NCI-H146 (cell line): ENCODE results near the gene ABCA1.
A peak's percentile ranks its signal among the peaks of the same experiment; 100 is the strongest.

Source experiments
- DNase-seq: peaks from one replicate; lab custom pipeline; 2025; lab: John Stamatoyannopoulos, UW

Gene ABCA1

GRCh38 chr9:104748359-104749031 lies 179.5 kb downstream of the ABCA1 start:
- DNase-seq, result no peak

GRCh38 chr9:104747565-104748358 lies 180.2 kb downstream of the ABCA1 start, which contains the start of gene NIPSNAP3A:
TSS of gene NIPSNAP3A (plus strand) at chr9:104747683. CDS start at chr9:104747793, 110 bp downstream.
- peak; percentile 73 for DNase-seq

DNA sequence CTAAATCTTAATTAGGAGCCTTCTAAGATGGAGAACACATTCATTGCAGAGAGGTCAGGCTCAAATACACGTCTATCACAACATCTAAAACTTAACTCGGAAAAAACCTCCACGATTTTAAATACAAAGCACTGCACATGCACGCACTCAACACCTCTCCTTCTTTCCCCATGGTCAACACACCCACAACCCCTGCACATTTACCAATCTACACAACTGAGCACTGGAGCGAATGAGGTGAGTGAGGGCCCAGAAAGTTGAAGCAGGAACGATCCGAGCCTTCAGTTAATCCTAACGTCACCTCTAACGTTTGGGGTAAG lies 180.8 kb downstream of the ABCA1 start:
- no peak for DNase-seq

GRCh38 chr9:104746798-104747197 lies 181.2 kb downstream of the ABCA1 start:
- no peak for DNase-seq

DNA sequence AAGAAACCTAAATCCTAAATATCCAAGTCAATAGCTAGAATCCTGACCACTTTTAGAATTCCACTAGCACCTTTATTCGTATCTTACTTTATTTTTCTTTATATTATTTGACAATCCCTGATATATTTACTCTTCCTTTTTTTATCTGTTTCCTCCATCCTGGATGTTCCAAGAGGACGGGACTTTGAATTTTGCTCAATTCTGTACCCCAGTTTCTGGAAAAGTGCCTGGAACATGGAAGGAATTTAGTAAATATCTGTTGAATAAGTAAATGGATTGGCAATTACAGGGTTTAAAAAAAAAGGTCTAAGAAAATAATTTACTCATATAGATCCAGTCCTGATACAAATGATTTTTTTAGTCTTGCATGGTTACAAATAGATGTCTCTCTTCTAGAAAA lies 181.7 kb downstream of the ABCA1 start:
- no peak for DNase-seq

GRCh38 chr9:104745852-104746251 lies 182.1 kb downstream of the ABCA1 start:
- no peak for DNase-seq

- peak; percentile 14 for DNase-seq
Observed at GRCh38 chr9:104743376-104743985, 184.5 kb downstream of the ABCA1 start.

DNA sequence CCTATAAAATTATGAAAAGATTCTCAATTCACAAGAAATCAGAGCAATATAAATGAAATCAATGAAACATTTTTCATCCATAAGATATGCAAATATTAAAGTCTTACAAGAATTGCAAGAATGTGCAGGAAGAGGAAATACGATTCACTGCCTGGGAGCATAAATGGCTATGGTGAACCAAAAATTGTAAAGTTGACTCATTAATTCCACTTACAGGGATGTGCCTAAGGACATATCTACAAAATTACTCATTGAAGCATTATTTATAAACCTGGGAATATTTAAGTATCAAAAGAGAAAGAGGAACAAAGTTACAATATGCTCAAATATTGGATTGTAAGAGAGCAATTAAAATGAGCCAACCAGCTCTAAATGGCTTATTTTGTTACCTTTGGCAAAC lies 187.3 kb downstream of the ABCA1 start:
- no peak for DNase-seq

- DNase-seq, result no peak
Observed at GRCh38 chr9:104738452-104738851, 189.5 kb downstream of the ABCA1 start.
